ENCODE measurements around the gene HMHB1.

The HMHB1 gene

GRCh38 chr5:143812085-143812705, at the start of gene HMHB1:
Gene HMHB1, plus strand, starts transcription at chr5:143812161.
- FAIRE-seq, result no peak

GRCh38 chr5:143762636-143763220, 49.2 kb upstream of the HMHB1 start:
- FAIRE-seq, result no peak

GRCh38 chr5:143767162-143767561, 44.8 kb upstream of the HMHB1 start:
- no peak for FAIRE-seq

GRCh38 chr5:143769026-143769786, 42.8 kb upstream of the HMHB1 start:
- no peak for FAIRE-seq

GRCh38 chr5:143770450-143770849, 41.5 kb upstream of the HMHB1 start:
- FAIRE-seq, result no peak

GRCh38 chr5:143771189-143771588, 40.8 kb upstream of the HMHB1 start:
- FAIRE-seq, result no peak

- no peak for FAIRE-seq
Measured at GRCh38 chr5:143771602-143772001, 40.4 kb upstream of the HMHB1 start.

- no peak for FAIRE-seq
Measured at GRCh38 chr5:143772621-143773020, 39.3 kb upstream of the HMHB1 start.

GRCh38 chr5:143775258-143775657, 36.7 kb upstream of the HMHB1 start:
- no peak for FAIRE-seq

- FAIRE-seq, result no peak
Measured at GRCh38 chr5:143776951-143777350, 35.0 kb upstream of the HMHB1 start.

GRCh38 chr5:143779506-143779905, 32.5 kb upstream of the HMHB1 start:
- no peak for FAIRE-seq

- FAIRE-seq, result no peak
Measured at GRCh38 chr5:143781993-143782520, 29.9 kb upstream of the HMHB1 start.

- no peak for FAIRE-seq
Measured at GRCh38 chr5:143782588-143783386, 29.2 kb upstream of the HMHB1 start.

GRCh38 chr5:143788401-143788800, 23.6 kb upstream of the HMHB1 start:
- FAIRE-seq, result no peak

GRCh38 chr5:143790457-143791112, 21.4 kb upstream of the HMHB1 start:
- no peak for FAIRE-seq

- no peak for FAIRE-seq
Measured at GRCh38 chr5:143791848-143792731, 19.9 kb upstream of the HMHB1 start.

- FAIRE-seq, result no peak
Measured at GRCh38 chr5:143793249-143793648, 18.7 kb upstream of the HMHB1 start.

GRCh38 chr5:143796125-143796524, 15.8 kb upstream of the HMHB1 start:
- FAIRE-seq, result no peak

- FAIRE-seq, result no peak
Measured at GRCh38 chr5:143796753-143797152, 15.2 kb upstream of the HMHB1 start.

- FAIRE-seq, result no peak
Measured at GRCh38 chr5:143800715-143801114, 11.2 kb upstream of the HMHB1 start.

- FAIRE-seq, result no peak
Measured at GRCh38 chr5:143801252-143801939, 10.6 kb upstream of the HMHB1 start.
